Ovary (tissue), 9 donors: ENCODE data around the gene HOXA4. TPM values are rescaled to one million over a fixed set of nuclear protein-coding genes. Genes with fewer than 3 reads are reported as not detected.

Source experiments
- DNase-seq, 5 donors: peaks; one replicate each; pipeline ENCODE4 v3.0.0-alpha.2; 2019 to 2020
- H3K27ac ChIP-seq, 2 donors: fragments of 200-600 bp; one replicate each; pipeline versions ENCODE4 v1.5.1 to v1.8.0; 2019 to 2022
- H3K27me3 ChIP-seq: fragments of 200-600 bp; one replicate; pipeline ENCODE4 v1.8.0; 2022
- H3K36me3 ChIP-seq: fragments of 200-600 bp; sonication (generic); one replicate; pipeline ENCODE4 v1.5.1; 2019
- H3K4me1 ChIP-seq: one replicate; pipeline ENCODE4 v1.8.1; 2013; ENCODE audit warnings: mild to moderate bottlenecking, moderate library complexity; ENCODE audit not compliant: insufficient read depth
- H3K4me3 ChIP-seq: fragments of 200-600 bp; sonication (generic); one replicate; pipeline ENCODE4 v1.5.1; 2017
- H3K9me3 ChIP-seq, 2 donors: fragments of 200-600 bp in 1 of 2; sonication (generic) in 1 of 2; one replicate each; pipeline versions ENCODE4 v1.5.1 to v1.8.1; 2013 to 2019; ENCODE audit warnings: mild to moderate bottlenecking in 1 of 2, moderate library complexity in 1 of 2
- EP300 ChIP-seq: sonication (generic); formaldehyde crosslinking; IDR thresholded peaks from one replicate; pipeline ENCODE4 v1.6.1; 2017; ENCODE audit warnings: antibody characterized with exemption
- POLR2A ChIP-seq: fragments of 450-650 bp; IDR thresholded peaks from one replicate; pipeline ENCODE4 v1.6.1; 2017; ENCODE audit warnings: antibody characterized with exemption, mild to moderate bottlenecking, moderate library complexity
- WGBS, 3 donors: extraction: QIAGEN DNeasy Blood & Tissue Kit in 1 of 3; methylation state at CpG; one replicate each; pipeline versions ENCODE4 v1.1.5 to v1.1.7; 2013 to 2017; 5-methylcytosine and 5-hydroxymethylcytosine counted together
- intact Hi-C, 4 donors: fragments of 100-400 bp; cut with DNase I; formaldehyde crosslinking; loops; one replicate each; pipeline versions ENCODE4 v1.11.0 to v1.15.1; 2022 to 2023
- polyA plus RNA-seq, 2 donors: library from polyadenylated mRNA; stranded (reverse); fragments of 200-250 nt in 1 of 2; fragments of 350-450 nt in 1 of 2; fragmentation: Illumina TruSeq in 1 of 2; extraction: RNeasy Lipid Tissue Mini Kit (QIAGEN cat#74804) in 1 of 2; gene quantifications; one replicate each; pipeline ENCODE4 v1.2.3, GENCODE V29; 2013 to 2014
- total RNA-seq, 7 donors: library from RNA; depleted of rRNA in 2 of 7; stranded (reverse); fragments of >200 nt in 2 of 7; fragmentation: NEBNext Ultra II Directional in 3 of 7; extraction: Animal tissue kit (Norgen Biotek cat#: 25700) in 3 of 7; gene quantifications; one replicate each; pipeline versions ENCODE4 v1.1.0 to v1.2.4, GENCODE V29; 2016 to 2023
- TF ChIP-seq, protein P1 (sequence below), 3 donors: fragments of 450-650 bp in 2 of 3; fragments of 200-600 bp in 1 of 3; IDR thresholded peaks; one replicate each; pipeline versions ENCODE4 v1.5.1 to v1.8.0; 2016 to 2022; ENCODE audit warnings: antibody characterized with exemption in 3 of 3, mild to moderate bottlenecking in 1 of 3
- donor health status: DM: no; HTN: no; CAD: no; lungs with moderate emphysema.
- donor health status: DM: no; HTN: no; CAD: no.
- donor health status: Bipolar disorder and iron deficiency.
- donor health status: DM: yes; HTN: yes; CAD: no.
- donor health status: DM: no; HTN: no; CAD: no.
- donor health status: DM: yes; HTN: yes; CAD: no.

The HOXA4 gene
- total and polyA plus RNA-seq, 9 donors, result 0.22 to 34.0 (median 3.5) TPM

DNA sequence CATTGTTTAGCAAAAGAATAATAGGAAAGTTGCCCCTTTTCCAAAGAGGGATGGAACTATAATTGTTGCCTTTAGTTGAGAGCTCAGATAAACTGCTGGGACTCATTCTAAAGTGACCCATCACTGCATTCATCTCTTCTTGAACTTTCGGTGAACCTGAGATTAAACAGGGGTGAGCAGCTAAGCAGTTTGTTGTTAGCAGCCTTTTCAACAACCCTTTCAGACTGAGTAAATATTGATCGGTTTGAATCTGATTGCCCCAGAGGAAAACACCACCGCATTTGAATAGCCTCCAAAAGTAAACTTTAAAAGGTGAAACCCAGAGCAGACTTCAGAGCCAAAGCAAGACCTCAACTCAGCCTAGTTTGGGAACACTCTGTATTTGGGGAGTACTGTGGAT is 39.5 kb downstream of the HOXA4 start:
- WGBS, 3 donors, result 17 to 32% (median 24%) methylated on average over 3 of the region's 3 CpGs
- H3K4me3 ChIP-seq, result no peak overlapping the region
- no peaks in the 10 kb centered on the region for H3K36me3 ChIP-seq
- no peak for DNase-seq
- no peak overlapping the region for H3K27ac ChIP-seq
- TF ChIP-seq POLR2A (no peak), EP300 (no peak)
- TF ChIP-seq, protein P1, sequence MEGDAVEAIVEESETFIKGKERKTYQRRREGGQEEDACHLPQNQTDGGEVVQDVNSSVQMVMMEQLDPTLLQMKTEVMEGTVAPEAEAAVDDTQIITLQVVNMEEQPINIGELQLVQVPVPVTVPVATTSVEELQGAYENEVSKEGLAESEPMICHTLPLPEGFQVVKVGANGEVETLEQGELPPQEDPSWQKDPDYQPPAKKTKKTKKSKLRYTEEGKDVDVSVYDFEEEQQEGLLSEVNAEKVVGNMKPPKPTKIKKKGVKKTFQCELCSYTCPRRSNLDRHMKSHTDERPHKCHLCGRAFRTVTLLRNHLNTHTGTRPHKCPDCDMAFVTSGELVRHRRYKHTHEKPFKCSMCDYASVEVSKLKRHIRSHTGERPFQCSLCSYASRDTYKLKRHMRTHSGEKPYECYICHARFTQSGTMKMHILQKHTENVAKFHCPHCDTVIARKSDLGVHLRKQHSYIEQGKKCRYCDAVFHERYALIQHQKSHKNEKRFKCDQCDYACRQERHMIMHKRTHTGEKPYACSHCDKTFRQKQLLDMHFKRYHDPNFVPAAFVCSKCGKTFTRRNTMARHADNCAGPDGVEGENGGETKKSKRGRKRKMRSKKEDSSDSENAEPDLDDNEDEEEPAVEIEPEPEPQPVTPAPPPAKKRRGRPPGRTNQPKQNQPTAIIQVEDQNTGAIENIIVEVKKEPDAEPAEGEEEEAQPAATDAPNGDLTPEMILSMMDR (IDR thresholded peaks at IDR 0.05), result no peak
- intact Hi-C loops, result no loop called here
- H3K4me1 ChIP-seq, result peaks cover 2% of the 10 kb centered on the region
- H3K9me3 ChIP-seq, result no peaks in the 10 kb centered on the region
- H3K27me3 ChIP-seq, result peaks cover 3% of the 10 kb centered on the region

DNA sequence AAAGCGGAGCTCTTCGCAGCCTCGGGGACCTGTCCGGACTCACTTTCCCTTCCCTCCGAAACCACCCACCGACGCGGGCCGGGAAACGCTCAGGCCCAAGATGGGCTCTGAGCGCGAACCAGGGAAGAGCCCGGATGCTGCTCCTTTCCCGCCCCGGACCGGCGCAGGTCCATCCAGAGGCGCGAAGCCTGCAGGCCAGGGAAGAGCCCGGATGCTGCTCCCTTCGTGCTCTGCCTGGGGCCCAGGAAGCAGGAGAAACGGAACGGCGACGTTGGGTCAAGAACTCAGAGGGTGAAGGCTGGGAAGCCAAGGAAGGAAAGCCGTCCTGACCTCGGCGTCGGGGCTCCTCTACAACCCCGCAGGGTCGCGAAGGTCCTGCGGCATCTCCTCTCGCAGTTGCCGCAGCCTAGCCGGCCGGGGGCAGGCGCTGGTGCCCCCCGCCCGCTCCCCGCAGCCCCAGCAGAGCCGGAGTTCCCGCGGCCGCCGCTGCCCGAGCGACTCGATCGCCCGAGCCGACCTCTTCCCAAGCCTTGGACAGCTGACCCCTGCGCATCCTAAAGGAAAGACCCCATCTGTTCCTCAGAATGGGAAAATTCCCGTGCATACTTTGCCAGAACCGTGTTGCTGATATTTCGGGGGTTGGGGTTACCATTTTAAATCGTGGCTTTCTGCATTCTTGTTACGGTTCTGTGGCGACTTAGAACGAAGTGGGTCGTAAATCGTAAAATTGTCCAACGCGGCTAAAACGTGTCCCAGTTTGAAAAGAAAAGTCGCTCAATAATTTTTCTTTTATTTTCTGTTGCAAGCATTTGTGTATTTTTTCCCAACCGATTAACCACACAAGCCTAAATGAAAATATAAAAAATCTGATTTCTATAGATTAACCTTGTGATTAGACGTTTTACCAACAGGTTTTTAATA is 42.3 kb downstream of the HOXA4 start:
- TF ChIP-seq POLR2A (no peak), EP300 (no peak)
- TF ChIP-seq, protein P1 (IDR thresholded peaks at IDR 0.05), result no peak
- Histone ChIP-seq H3K4me3 (no peak overlapping the region), H3K27ac (no peak overlapping the region), H3K4me1 (no peaks in the 10 kb centered on the region), H3K9me3 (no peaks in the 10 kb centered on the region), H3K36me3 (no peaks in the 10 kb centered on the region), H3K27me3 (peaks cover 3% of the 10 kb centered on the region)
- intact Hi-C loops, result no loop called here
- DNase-seq, result no peak
- WGBS, 3 donors, result 17 to 20% (median 18%) methylated on average over 63 to 68 of the region's 68 CpGs

- Histone ChIP-seq H3K4me1 (no peaks in the 10 kb centered on the region), H3K27me3 (peaks cover 3% of the 10 kb centered on the region), H3K36me3 (no peaks in the 10 kb centered on the region), H3K27ac (no peak overlapping the region), H3K9me3 (no peaks in the 10 kb centered on the region), H3K4me3 (no peak overlapping the region)
- intact Hi-C loops, result no loop called here
- no peak for DNase-seq
- WGBS, 3 donors, result 70 to 83% (median 80%) methylated on average over 2 of the region's 2 CpGs
- no peak for TF ChIP-seq POLR2A
- TF ChIP-seq, protein P1 (IDR thresholded peaks at IDR 0.05), result no peak
- no peak for TF ChIP-seq EP300
Observed at GRCh38 chr7:27083646-27084045, 46.9 kb downstream of the HOXA4 start.

DNA sequence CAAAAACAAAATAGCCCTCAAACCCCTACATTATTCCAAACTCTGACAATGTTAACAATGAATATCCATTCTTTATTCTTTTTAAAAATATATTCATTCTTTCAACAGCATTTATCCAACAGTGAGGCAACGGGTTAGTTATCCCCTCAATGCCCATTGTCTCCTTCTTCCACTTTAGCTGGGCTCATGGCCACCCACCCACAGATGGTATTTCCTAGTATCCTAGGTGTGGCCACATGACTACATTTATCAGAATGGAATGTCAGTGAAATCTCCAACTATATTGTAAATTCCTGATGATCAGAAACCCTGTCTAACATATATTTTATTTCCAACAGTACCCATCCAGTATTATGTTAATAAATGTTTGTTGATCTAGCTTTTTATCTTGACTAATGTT is 48.4 kb downstream of the HOXA4 start:
- TF ChIP-seq, protein P1 (IDR thresholded peaks at IDR 0.05), result no peak
- TF ChIP-seq EP300 (no peak), POLR2A (no peak)
- Histone ChIP-seq H3K27ac (no peak overlapping the region), H3K36me3 (no peaks in the 10 kb centered on the region), H3K27me3 (no peaks in the 10 kb centered on the region), H3K9me3 (no peaks in the 10 kb centered on the region), H3K4me1 (no peaks in the 10 kb centered on the region), H3K4me3 (no peak overlapping the region)
- WGBS, 3 donors, result 86 to 92% (median 88%) methylated on average over 1 of the region's 1 CpG
- DNase-seq, result no peak
- intact Hi-C loops, result no loop called here
